Adipocyte (in vitro differentiated cells): ENCODE results near the gene YIF1A.
"Not testable (repeated sequence)": the region's sequence is repeated elsewhere in the genome, so short reads cannot be mapped to it uniquely, and the experiment has no call there.

Experiments used
- DNase-seq: peaks from one replicate; pipeline ENCODE4 v3.0.0-alpha.2; 2015; ENCODE audit warnings: low read depth
- H3K27me3 ChIP-seq: replicated peaks from 2 replicates; pipeline ENCODE4 v1.7.0; 2013; ENCODE audit warnings: mild to moderate bottlenecking, low read length, moderate library complexity; ENCODE audit not compliant: control insufficient read depth, insufficient read depth
- H3K36me3 ChIP-seq: 2 replicates; pipeline ENCODE4 v1.7.0; 2013; ENCODE audit warnings: low read length, mild to moderate bottlenecking, moderate library complexity; ENCODE audit not compliant: control insufficient read depth, insufficient read depth, severe bottlenecking
- H3K4me1 ChIP-seq: 2 replicates; pipeline ENCODE4 v1.7.0; 2013; ENCODE audit warnings: mild to moderate bottlenecking, low read length, moderate library complexity; ENCODE audit not compliant: control insufficient read depth, insufficient read depth
- H3K4me3 ChIP-seq: 2 replicates; pipeline ENCODE4 v1.7.0; 2013; ENCODE audit warnings: mild to moderate bottlenecking, low read length, moderate library complexity
- H3K9ac ChIP-seq: 2 replicates; pipeline ENCODE4 v1.7.0; 2013; ENCODE audit warnings: mild to moderate bottlenecking, low read length, moderate library complexity
- H3K9me3 ChIP-seq: 2 replicates; pipeline ENCODE4 v1.7.0; 2013; ENCODE audit warnings: mild to moderate bottlenecking, low read length, moderate library complexity; ENCODE audit not compliant: control insufficient read depth

The YIF1A gene

GRCh38 chr11:66322732-66323427 lies 33.9 kb upstream of the YIF1A start:
- DNase-seq = peak; percentile 33
- no peaks in the 10 kb centered on the region for H3K36me3 ChIP-seq
- H3K4me3 ChIP-seq = no peak overlapping the region
- H3K4me1 ChIP-seq = peaks cover 70% of the 10 kb centered on the region
- H3K27me3 ChIP-seq = no peaks in the 10 kb centered on the region
- H3K9me3 ChIP-seq = no peaks in the 10 kb centered on the region
- peak overlapping the region; percentile 76 for H3K9ac ChIP-seq

GRCh38 chr11:66321606-66322005 lies 32.7 kb upstream of the YIF1A start:
- no peak for DNase-seq
- peaks cover 67% of the 10 kb centered on the region for H3K4me1 ChIP-seq
- no peaks in the 10 kb centered on the region for H3K36me3 ChIP-seq
- no peaks in the 10 kb centered on the region for H3K9me3 ChIP-seq
- H3K27me3 ChIP-seq = no peaks in the 10 kb centered on the region
- H3K4me3 ChIP-seq = peak overlapping the region; percentile 15
- peak overlapping the region; percentile 76 for H3K9ac ChIP-seq

DNA sequence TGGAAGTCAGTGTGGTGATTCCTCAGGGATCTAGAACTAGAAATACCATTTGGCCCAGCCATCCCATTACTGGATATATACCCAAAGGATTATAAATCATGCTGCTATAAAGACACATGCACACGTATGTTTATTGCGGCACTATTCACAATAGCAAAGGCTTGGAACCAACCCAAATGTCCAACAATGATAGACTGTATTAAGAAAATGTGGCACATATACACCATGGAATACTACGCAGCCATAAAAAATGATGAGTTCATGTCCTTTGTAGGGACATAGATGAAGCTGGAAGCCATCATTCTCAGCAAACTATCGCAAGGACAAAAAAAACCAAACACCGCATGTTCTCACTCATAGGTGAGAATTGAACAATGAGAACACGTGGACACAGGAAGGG lies 31.8 kb upstream of the YIF1A start:
- H3K9me3 ChIP-seq, H3K9ac ChIP-seq, H3K27me3 ChIP-seq: not testable (repeated sequence)

DNA sequence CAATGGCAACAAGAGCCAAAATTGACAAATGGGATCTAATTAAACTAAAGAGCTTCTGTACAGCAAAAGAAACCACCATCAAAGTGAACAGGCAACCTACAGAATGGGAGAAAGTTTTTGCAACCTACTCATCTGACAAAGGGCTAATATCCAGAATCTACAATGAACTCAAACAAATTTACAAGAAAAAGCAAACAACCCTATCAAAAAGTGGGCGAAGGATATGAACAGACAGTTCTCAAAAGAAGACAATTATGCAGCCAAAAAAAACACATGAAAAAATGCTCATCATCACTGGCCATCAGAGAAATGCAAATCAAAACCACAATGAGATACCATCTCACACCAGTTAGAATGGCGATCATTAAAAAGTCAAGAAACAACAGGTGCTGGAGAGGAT lies 31.3 kb upstream of the YIF1A start:
- H3K9me3 ChIP-seq, DNase-seq, H3K9ac ChIP-seq, H3K36me3 ChIP-seq, H3K27me3 ChIP-seq, H3K4me3 ChIP-seq: not testable (repeated sequence)
- H3K4me1 ChIP-seq = peaks cover 58% of the 10 kb centered on the region

More for the DNA sequence above, 31.8 kb upstream of the YIF1A start:
- H3K36me3 ChIP-seq, H3K4me3 ChIP-seq, DNase-seq: not testable (repeated sequence)
- peaks cover 63% of the 10 kb centered on the region for H3K4me1 ChIP-seq

DNA sequence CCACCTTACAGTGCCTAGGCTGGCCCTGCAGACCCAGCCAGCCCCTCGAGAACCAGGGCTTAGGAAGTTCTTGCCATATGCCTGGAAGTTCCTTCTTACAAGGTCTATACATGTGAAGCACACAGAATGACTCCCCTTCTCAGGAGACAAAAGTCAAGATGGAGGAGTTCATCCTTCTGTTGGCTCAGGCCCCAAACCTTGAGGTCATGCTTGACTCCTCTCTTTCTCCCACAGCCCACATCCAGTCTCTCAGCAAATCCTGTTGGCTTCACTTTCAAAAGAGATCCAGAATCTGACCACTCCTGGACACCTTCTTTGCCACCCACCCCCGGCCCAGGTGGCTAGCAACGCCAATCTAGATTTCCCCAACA lies 29.6 kb upstream of the YIF1A start:
- Histone ChIP-seq H3K27me3 (no peaks in the 10 kb centered on the region), H3K4me3 (peak overlapping the region; percentile 26), H3K4me1 (peaks cover 44% of the 10 kb centered on the region), H3K9ac (peak overlapping the region; percentile 86), H3K36me3 (peaks cover 13% of the 10 kb centered on the region), H3K9me3 (no peaks in the 10 kb centered on the region)
- DNase-seq = no peak

GRCh38 chr11:66317723-66318599 lies 29.0 kb upstream of the YIF1A start:
- Histone ChIP-seq H3K9me3 (no peaks in the 10 kb centered on the region), H3K4me3 (peak overlapping the region; percentile 76), H3K4me1 (peaks cover 39% of the 10 kb centered on the region), H3K27me3 (no peaks in the 10 kb centered on the region), H3K9ac (peak overlapping the region; percentile 86), H3K36me3 (peaks cover 13% of the 10 kb centered on the region)
- DNase-seq = peak; percentile 95

GRCh38 chr11:66317322-66317722 lies 28.4 kb upstream of the YIF1A start:
- Histone ChIP-seq H3K36me3 (peaks cover 13% of the 10 kb centered on the region), H3K27me3 (no peaks in the 10 kb centered on the region), H3K9me3 (no peaks in the 10 kb centered on the region), H3K9ac (peak overlapping the region; percentile 86), H3K4me1 (peaks cover 35% of the 10 kb centered on the region), H3K4me3 (peak overlapping the region; percentile 76)
- peak; percentile 69 for DNase-seq

- Histone ChIP-seq H3K9me3 (no peaks in the 10 kb centered on the region), H3K4me3 (peak within 1 kb of the TSS; percentile 98), H3K27me3 (no peaks in the 10 kb centered on the region), H3K36me3 (peaks cover 13% of the 10 kb centered on the region), H3K9ac (peak within 1 kb of the TSS; percentile 98), H3K4me1 (peaks cover 31% of the 10 kb centered on the region)
- DNase-seq = peak; percentile 85
Measured at GRCh38 chr11:66316849-66317251, 27.9 kb upstream of the YIF1A start, which contains the start of gene CD248. TSS of gene CD248 (minus strand) at chr11:66317044. CDS start at chr11:66317027, 17 bp downstream.

- Histone ChIP-seq H3K27me3 (no peaks in the 10 kb centered on the region), H3K4me3 (peak overlapping the region; percentile 98), H3K4me1 (peaks cover 24% of the 10 kb centered on the region), H3K9me3 (no peaks in the 10 kb centered on the region), H3K9ac (peak overlapping the region; percentile 98), H3K36me3 (peaks cover 13% of the 10 kb centered on the region)
- DNase-seq = peak; percentile 44
Measured at GRCh38 chr11:66315921-66316811, 27.2 kb upstream of the YIF1A start.

DNA sequence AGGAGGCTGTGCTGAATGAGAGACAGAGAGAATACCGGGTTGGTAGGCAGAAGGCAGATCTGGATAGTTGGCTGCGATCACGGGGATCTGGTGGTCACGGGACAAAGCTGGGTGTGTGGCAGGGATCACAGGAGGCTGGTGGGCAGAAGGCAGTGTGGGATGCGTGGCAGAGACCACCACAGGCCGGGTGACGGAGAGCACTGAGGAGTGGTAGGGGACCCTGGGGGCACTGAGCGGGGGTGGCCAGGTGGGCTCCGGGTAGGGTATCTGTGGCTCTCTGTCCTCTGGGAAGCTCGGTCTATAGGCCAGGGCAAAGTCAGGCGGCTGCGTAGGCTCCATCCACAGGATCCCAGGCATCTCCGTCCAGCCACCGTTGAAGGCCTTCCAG lies 26.5 kb upstream of the YIF1A start:
- peak overlapping the region; percentile 98 for H3K4me3 ChIP-seq
- H3K36me3 ChIP-seq = peaks cover 13% of the 10 kb centered on the region
- DNase-seq = no peak
- H3K9me3 ChIP-seq = no peaks in the 10 kb centered on the region
- H3K9ac ChIP-seq = peak overlapping the region; percentile 98
- H3K4me1 ChIP-seq = peaks cover 24% of the 10 kb centered on the region
- H3K27me3 ChIP-seq = no peaks in the 10 kb centered on the region
